Measurements from ENCODE around the gene PLEKHA6.

DNA sequence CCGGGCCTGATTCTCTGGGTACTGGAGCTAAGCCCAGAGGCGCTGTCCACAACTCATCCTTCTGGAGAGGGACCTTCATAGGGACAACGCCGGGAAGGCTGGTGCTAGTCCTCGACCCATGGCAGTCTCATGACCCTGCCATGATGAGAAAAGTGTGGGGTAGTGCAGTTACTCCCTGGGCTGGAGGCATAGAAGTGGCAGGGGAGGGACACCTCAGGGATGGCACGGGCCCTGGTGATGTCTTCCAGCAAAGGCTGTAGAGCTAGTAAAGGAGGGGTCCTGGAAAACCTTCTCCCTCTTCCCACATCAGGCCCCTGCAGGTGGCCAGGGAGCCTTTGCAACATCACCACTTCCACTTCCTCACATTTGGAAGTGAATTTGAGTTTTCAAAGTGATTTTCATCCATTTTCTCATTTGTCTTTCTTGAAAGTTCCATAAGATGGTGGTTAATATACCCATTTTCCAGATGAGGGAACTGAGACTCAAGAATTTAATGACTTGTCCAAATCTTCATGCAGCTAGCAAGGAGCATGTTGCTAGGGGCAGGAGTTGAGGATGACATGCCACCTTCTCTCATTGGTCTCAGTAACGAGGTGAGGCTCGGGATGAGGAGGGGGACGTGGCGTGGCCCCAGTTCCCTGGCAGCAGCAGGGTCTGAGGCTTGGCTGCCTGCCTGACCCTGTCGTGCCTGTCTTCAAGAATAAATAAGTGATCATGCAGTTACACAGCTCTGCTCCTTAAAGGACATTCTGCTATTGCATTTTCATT, 142.7 kb downstream of the PLEKHA6 start:
- no peak for TF ChIP-seq CTCF (IDR thresholded peaks at IDR 0.05; ENCODE audit: control extremely low read depth in 1 of 3, insufficient read depth in 1 of 3, low read depth in 1 of 3, low read length in 3 of 3)
- no peak for TF ChIP-seq CREB1 (IDR thresholded peaks at IDR 0.05)
- no peak for TF ChIP-seq TAF1 (IDR thresholded peaks at IDR 0.05; ENCODE audit: low read depth, low read length)
